Stimulated activated CD8-positive, alpha-beta memory T cell treated with anti-CD3 and anti-CD28 coated beads, Interleukin-12 subunit alpha, Interleukin-12 subunit beta, amount 100 ng/mL, for 1 hour (primary cell): Measurements from ENCODE around the gene GLIS2.

Experiments
- DNase-seq: peaks from one replicate; pipeline ENCODE4 v3.0.0-alpha.2; 2020; ENCODE audit warnings: low read depth

Gene GLIS2

GRCh38 chr16:4315186-4316107 lies at the start of gene GLIS2:
GLIS2 (plus strand) TSS chr16:4316067; CDS start chr16:4332281, 16,214 bp downstream.
- DNase-seq: no peak

GRCh38 chr16:4266372-4266771 lies 49.5 kb upstream of the GLIS2 start:
- no peak for DNase-seq

- DNase-seq: no peak
Measured at GRCh38 chr16:4270091-4270490, 45.8 kb upstream of the GLIS2 start.

GRCh38 chr16:4270595-4270994 lies 45.3 kb upstream of the GLIS2 start:
- DNase-seq: no peak

GRCh38 chr16:4271176-4272113 lies 44.4 kb upstream of the GLIS2 start:
- peak; percentile 79 for DNase-seq

GRCh38 chr16:4272114-4272956 lies 43.5 kb upstream of the GLIS2 start:
- DNase-seq: peak; percentile 10

GRCh38 chr16:4273858-4274311 lies 42.0 kb upstream of the GLIS2 start:
- no peak for DNase-seq

- no peak for DNase-seq
Measured at GRCh38 chr16:4275861-4276260, 40.0 kb upstream of the GLIS2 start.

- DNase-seq: no peak
Measured at GRCh38 chr16:4277987-4278513, 37.8 kb upstream of the GLIS2 start.

- DNase-seq: no peak
Measured at GRCh38 chr16:4280625-4281024, 35.2 kb upstream of the GLIS2 start.

GRCh38 chr16:4283441-4283840 lies 32.4 kb upstream of the GLIS2 start:
- DNase-seq: no peak

GRCh38 chr16:4283939-4284338 lies 31.9 kb upstream of the GLIS2 start:
- no peak for DNase-seq

GRCh38 chr16:4285167-4285566 lies 30.7 kb upstream of the GLIS2 start:
- DNase-seq: no peak

- peak; percentile 80 for DNase-seq
Measured at GRCh38 chr16:4288148-4288921, 27.5 kb upstream of the GLIS2 start.

- DNase-seq: no peak
Measured at GRCh38 chr16:4290236-4290830, 25.5 kb upstream of the GLIS2 start.

- no peak for DNase-seq
Measured at GRCh38 chr16:4291699-4292098, 24.2 kb upstream of the GLIS2 start.

GRCh38 chr16:4293181-4293716 lies 22.6 kb upstream of the GLIS2 start:
- no peak for DNase-seq

- no peak for DNase-seq
Measured at GRCh38 chr16:4293822-4294457, 21.9 kb upstream of the GLIS2 start.

- no peak for DNase-seq
Measured at GRCh38 chr16:4295581-4295980, 20.3 kb upstream of the GLIS2 start.
